HG03039 (cell line): Measurements from ENCODE around the gene TEX22.

Source experiments
- ATAC-seq: cut with Tn5 transposase; IDR thresholded peaks from one replicate; pipeline ENCODE4 v1.9.1; 2021; ENCODE audit warnings: mild to moderate bottlenecking, moderate library complexity; ENCODE audit not compliant: unreplicated experiment

The TEX22 gene

GRCh38 chr14:105452963-105453362, 54.6 kb downstream of the TEX22 start:
- no peak for ATAC-seq

- no peak for ATAC-seq
Observed at GRCh38 chr14:105453847-105454246, 55.5 kb downstream of the TEX22 start.

GRCh38 chr14:105455086-105455640, 56.8 kb downstream of the TEX22 start:
- no peak for ATAC-seq

- no peak for ATAC-seq
Observed at GRCh38 chr14:105455766-105456660, 57.7 kb downstream of the TEX22 start.

- ATAC-seq, result no peak
Observed at GRCh38 chr14:105456736-105457617, 58.6 kb downstream of the TEX22 start.

- ATAC-seq, result no peak
Observed at GRCh38 chr14:105458010-105458409, 59.7 kb downstream of the TEX22 start.

GRCh38 chr14:105458571-105458970, 60.2 kb downstream of the TEX22 start:
- no peak for ATAC-seq

- no peak for ATAC-seq
Observed at GRCh38 chr14:105460116-105460515, 61.8 kb downstream of the TEX22 start.

- ATAC-seq, result no peak
Observed at GRCh38 chr14:105460616-105461015, 62.3 kb downstream of the TEX22 start.

GRCh38 chr14:105461903-105462302, 63.6 kb downstream of the TEX22 start:
- ATAC-seq, result no peak
